NCI-H345 treated with DMSO at 0.1 percent for 48 hours (cell line): ENCODE measurements around the gene CLEC9A.
A peak's percentile ranks its signal among the peaks of the same experiment; 100 is the strongest.

Source experiments
- DNase-seq: peaks from one replicate; lab custom pipeline; 2025; ENCODE audit not compliant: unreplicated experiment; lab: John Stamatoyannopoulos, UW

The CLEC9A gene

DNA sequence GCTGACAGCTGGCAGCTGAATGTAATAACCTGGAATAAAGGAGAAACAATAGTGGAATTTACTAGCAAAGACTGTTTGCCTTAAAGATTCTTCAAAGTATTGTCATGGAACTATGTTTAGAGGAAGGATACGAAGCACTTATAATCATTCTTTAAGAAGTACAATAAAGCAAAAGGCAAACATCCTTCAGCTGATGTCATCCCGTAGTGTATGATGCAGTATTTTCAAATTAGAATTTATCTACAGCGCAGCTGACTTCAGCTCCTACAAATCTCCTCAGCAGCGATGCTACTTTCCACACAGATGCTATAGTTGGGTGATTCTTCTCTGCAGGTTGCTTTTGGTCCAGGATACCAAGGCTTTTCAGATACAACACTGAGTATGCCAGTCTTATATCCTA lies 36.8 kb downstream of the CLEC9A start:
- no peak for DNase-seq

- no peak for DNase-seq
These were observed 37.5 kb downstream of the CLEC9A start for GRCh38 chr12:10067942-10068341.

DNA sequence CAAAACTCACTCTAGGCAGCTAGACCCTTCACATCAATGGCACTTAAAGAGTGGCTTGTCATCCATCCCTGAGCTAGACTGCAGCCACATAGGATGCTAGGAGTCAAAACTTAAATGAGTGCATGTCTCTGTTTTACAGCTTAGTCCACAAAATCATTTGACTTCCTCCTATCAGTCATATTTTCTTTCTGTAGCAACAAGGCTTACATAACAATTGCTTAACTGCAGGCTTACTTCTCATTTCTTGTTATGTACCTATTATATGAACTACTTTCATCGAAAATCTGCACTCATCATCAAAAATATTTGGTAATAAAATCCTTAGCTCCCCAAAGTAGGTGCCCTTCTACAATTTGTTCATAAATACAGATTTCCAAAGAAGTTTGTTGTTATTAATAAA lies 38.2 kb downstream of the CLEC9A start:
- no peak for DNase-seq

DNA sequence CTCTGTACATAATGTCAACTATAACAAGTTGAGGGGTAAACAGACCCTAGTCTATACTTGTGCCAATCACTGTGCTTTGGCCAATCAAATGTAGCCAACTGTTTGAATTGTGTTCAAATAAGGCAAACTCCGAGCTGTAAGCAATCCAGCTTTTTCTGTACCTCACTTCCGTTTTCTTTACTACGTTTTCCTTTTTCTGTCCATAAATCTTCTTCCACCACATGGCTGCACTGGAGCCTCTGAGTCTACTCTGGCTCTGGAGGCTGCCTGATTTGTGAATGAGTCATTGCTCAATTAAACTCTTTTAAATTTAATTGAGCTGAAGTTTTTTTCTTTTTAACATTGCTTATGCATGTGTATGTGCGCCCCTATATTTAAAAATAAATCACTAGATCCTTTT lies 38.6 kb downstream of the CLEC9A start:
- no peak for DNase-seq

GRCh38 chr12:10069976-10070375 lies 39.5 kb downstream of the CLEC9A start:
- no peak for DNase-seq

DNA sequence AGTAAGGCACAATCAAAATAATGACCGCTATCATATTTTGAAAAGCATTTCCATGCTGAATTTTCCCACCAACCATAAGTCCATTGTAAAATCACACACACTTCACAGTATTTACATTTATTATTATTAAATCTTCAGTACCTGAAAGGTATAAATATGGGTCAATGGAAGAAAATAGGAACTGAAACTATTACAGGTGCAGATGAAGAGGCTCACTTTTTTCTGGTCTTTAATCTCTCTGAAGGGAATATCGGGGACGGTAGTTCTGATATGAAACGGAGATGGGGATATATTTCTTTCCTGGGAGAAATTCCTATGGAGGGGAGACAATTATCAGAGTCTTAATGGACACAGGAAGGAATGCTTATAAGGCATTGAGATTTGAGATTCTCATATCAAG lies 39.9 kb downstream of the CLEC9A start:
- DNase-seq = no peak

DNA sequence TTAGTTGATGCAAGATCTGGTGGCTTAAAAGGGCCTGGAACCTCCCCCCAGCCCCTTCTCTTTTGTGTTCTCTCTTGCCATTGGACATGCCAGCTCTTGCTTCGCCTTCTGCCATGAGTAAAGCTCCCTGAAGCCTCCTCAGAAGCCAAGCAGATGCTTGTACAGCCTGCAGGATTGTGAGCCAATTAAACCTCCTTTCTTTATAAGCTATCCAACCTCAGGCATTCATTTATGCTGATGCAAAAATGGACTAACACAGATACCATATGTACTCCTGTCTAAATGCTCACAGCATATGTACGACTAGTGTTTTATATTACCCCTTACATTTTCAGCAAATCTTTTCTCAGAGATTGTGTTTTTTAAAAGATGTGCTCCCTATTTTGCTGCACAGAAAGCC lies 41.6 kb downstream of the CLEC9A start:
- no peak for DNase-seq

DNA sequence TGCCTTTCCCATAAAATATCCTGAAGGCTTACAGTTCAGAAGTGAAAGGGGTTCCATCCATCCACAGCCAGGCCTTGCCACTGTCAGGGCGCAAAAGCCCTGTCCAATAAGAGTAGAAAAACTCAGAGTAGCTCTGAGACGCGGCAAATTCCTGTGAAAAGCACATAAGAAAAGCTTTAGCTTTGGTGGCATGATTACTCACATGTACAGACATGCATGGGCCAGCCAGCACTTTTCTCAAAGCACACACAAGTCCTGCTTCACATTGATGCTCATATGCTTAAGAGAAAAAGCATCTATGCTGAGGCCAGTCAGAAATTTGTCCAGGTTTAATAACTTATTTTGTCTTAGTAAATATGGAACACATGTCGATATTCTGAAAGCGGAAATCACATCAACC lies 42.8 kb downstream of the CLEC9A start:
- no peak for DNase-seq

DNA sequence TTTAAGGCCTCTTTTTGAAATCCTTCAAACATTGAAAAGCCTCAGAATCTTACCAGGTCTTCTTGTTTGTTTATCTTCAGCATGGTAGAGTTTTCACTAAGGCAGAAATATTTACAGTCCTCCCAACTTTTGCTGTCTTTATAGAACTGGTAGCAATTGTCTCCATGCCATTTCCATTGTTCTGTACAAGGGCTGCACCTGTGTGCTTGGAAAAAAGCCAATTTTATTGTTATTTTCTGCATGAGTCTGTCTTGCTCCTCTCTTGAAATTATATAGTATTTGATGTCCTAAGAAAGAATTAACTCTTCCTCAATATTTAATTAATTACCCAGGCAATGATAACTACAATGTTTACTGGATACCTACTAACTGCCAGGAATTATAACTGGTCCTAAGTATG lies 45.0 kb downstream of the CLEC9A start:
- peak; percentile 13 for DNase-seq

DNA sequence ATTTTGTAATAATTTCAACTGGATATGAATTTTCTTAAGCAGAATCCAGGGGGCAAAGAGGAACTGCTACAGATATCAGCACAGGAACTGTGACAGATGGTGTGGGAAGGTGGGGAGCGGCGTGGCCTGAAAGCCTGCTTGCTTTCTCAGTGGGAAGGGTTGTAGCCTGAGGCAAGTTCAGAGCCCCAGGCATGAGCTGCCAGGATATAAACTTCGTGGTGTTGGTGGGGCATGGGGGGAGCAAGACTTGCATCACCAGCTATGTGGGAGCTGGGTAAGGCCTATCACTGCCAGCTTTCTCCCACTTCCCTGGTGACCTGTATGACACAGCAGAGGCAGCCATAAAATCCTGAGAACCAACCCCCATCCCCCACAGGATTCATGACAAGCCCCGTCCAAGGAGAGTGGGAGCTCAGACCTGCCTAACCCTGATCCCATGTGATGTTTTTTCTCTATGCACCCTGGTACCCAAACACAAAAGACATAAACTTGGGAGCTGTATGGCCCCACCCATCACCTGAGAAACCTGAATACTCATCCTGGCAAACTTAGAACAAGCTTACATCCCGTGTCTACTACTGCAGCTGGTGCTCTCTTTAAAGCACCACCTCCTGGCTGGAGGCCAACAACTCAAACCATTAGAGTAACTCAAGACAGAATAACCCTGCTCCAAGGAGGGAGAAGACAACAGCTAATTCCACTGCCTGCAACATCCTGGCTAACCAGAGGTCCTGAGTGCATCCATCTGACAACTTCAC lies 51.8 kb downstream of the CLEC9A start:
- DNase-seq = no peak

- DNase-seq = no peak
These were observed 54.3 kb downstream of the CLEC9A start for GRCh38 chr12:10084733-10085132.

DNA sequence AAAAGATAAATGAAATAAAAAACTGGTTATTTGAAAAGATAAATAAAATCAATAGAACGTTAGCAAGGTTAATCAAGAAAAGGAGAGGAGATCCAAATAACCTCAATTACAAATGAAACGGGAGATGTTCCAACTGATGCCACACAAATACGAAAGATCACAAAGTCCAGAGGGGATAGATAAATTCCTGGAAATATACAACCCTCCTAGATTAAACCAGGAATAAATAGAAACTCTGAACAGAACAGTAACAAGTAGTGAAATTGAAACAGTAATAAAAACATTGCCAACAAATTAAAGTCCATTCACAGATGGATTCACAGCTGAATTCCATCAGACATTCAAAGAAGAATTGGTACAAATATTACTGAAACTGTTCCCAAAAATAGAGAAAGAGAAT lies 55.9 kb downstream of the CLEC9A start:
- no peak for DNase-seq

DNA sequence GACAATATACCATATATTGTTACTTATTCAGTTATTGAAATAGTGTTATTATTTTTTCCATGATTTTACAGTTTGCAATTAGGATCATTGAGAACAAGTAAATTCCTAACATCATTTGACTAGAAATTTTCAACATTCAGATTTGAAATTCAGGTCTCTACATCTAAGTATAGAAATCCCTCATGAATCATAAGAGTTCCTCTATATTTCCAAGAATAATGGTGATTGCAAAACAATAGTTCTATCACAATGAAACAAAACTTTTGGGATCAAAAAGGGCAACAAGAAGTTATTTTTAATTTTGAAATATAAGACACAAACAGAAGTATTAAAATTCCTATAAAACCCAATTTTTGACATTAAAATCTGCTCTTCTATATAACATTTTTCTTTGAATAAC lies 57.5 kb downstream of the CLEC9A start:
- DNase-seq = no peak

DNA sequence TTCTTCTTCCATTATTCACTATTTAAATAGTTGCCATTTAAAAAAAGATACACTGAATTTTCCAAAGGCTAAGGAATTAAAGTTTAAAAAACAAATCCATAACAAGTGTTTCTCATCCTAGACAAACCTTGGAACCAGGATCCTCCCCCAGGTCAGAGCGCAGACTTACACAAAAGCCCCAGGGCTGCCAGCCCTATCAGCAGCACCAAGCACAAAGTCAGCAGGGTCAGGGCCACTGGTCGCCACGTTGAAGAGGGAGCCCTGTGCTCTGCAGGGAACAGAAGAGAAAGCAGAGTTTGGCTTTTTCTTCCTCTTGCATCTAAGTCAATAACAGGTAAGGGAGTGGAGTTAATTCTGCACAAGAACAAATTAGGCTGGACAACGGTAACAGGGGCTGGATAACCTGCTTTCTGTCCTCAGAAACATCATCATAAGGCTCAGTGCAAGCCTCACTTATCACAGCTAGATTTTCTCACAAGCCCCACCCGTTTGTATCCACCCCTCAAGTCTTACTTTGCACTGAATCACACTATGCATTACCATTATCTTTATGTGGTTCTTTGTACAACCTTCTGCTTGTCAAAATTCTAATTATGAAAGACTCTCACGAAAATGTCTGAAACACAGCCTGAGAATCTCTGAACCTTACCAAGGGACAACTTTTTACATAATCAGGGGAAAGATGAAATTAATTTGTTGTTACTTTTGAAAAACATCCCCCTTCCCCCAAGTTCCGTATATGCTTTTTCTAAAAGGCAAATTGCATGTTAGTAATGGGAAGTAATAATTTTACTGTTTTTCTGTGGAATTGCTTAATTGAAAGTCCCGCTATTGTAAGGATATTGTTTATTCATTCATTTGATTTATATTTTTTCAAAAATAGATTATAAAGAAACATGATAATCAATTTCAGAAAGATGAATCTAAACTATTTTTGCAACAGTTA lies 58.7 kb downstream of the CLEC9A start:
- DNase-seq = no peak

GRCh38 chr12:10094646-10095395 lies 64.3 kb downstream of the CLEC9A start:
- no peak for DNase-seq

DNA sequence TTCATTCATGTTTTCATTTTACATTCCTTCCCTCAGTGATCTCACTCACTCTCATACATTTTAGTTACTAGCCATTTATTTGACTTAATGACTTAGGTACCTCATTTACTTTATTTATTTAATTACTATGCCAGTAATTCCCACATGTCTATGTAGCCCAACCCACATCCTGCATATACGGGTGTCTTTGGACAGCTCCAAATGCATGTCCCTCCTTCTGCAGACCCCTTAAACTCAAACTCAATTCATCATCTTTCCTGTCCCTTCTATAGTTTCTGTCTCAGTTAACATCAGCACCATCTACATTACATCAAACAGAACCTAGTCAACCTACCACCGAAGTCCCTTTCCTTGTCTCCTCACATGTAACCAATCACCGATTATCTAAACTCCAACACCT lies 65.5 kb downstream of the CLEC9A start:
- no peak for DNase-seq

DNA sequence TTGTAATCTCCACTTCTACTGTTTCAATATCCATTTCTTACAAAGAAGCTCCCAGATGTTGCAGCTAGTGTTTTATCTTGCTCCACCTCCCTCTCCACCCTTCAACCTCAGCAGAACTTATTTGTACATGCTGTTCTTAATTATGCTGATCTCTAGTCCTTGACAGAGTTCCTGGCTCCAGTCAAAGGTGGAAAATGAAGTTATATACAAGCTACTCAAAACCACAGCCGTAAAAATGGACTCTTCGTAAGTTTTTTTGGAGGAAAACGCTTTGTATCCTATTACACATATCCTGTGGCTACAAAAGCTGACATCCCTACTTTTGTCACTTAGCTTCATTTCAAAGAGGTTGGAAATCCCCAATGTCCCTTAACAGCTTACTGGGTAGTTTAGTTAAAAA lies 67.0 kb downstream of the CLEC9A start:
- DNase-seq = no peak

GRCh38 chr12:10098791-10099190 lies 68.3 kb downstream of the CLEC9A start, which contains the start of gene CLEC1A:
CLEC1A (minus strand) TSS chr12:10098985; CDS start chr12:10098922, 63 bp downstream.
- DNase-seq = no peak

DNA sequence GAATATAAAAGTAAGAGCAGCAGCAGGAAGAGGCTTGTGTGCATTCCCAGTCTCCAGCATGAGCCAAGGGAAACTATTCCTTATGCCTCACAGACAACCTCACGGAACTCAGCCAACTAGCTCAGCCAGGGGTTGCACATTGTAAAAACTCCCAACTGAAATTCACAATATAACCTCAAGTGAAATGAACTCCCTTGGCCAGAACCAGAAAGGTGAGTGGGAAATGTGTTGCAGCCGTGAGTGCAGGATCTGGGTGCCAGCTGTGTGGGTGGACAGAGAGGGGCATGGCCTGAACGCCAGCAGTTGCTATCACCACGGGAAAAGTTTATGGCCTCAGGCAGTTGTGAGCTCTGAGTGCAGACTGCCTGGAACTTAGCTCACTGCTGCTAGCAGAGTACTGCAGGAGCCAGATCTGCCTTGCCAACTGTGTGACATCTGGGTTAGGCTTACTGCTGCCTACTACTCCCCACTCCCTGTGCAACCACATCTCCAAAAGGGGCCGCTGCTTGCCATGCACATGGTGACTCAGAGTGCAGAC lies 70.6 kb downstream of the CLEC9A start:
- DNase-seq = no peak

GRCh38 chr12:10101648-10102220 lies 71.3 kb downstream of the CLEC9A start:
- DNase-seq = no peak

DNA sequence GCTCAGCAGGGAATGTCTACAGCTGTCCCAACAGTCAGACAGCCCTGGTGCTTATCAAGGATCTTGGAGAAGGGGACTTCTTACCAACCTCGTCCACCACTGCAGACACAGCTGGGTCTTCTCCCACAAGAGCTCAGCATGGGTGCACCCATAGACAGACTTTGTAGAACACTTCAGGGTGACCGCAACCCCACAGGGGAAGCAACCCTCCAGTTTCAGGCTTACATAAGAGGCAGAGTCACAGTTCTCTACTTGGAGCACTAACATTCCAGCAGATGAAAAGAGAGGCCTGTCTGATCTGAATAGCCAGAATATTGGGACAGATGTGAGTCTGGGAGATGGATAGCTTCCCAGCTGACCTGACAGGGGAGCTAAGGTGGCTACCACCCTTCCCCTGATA lies 71.8 kb downstream of the CLEC9A start:
- no peak for DNase-seq
